ENCODE data around the gene SIL1. TPM values are rescaled to one million over a fixed set of nuclear protein-coding genes. Genes with fewer than 3 reads are reported as not detected.

Gene SIL1
- total RNA-seq, 1 experiment from 2014 or later, result 10.7 TPM

DNA sequence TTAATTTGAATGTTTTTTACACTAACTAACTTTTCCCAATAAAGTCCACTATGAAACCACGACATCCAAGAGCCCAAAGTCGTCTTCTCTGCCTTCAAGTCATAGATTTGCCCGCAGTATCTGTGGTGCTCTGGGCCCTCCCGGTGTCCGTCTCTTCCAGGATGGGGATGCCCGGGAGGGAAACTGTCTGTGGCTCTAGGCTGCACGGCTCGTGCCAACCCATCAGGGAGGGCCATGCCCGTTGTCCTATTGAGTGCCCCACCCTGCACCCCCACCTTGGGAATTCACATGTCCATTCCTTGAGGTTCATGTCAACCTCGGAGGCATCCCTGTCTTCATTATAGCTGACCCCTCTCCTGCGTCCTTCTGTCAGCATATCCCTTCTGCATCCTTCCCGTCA, 263.2 kb downstream of the SIL1 start:
- no peak for TF ChIP-seq TP53 (CRISPR knock-in tag; IDR thresholded peaks at IDR 0.05)
- TF ChIP-seq EMX1 (CRISPR knock-in tag; IDR thresholded peaks at IDR 0.05), result no peak
- no peak for TF ChIP-seq ELF4 (CRISPR knock-in tag; IDR thresholded peaks at IDR 0.05; ENCODE audit: low read depth)
- TF ChIP-seq, protein P1, sequence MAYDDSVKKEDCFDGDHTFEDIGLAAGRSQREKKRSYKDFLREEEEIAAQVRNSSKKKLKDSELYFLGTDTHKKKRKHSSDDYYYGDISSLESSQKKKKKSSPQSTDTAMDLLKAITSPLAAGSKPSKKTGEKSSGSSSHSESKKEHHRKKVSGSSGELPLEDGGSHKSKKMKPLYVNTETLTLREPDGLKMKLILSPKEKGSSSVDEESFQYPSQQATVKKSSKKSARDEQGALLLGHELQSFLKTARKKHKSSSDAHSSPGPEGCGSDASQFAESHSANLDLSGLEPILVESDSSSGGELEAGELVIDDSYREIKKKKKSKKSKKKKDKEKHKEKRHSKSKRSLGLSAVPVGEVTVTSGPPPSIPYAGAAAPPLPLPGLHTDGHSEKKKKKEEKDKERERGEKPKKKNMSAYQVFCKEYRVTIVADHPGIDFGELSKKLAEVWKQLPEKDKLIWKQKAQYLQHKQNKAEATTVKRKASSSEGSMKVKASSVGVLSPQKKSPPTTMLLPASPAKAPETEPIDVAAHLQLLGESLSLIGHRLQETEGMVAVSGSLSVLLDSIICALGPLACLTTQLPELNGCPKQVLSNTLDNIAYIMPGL (CRISPR knock-in tag; IDR thresholded peaks at IDR 0.05), result no peak
- no peak for TF ChIP-seq RELA (CRISPR knock-in tag; IDR thresholded peaks at IDR 0.05; ENCODE audit: borderline replicate concordance)
- TF ChIP-seq, protein P2, sequence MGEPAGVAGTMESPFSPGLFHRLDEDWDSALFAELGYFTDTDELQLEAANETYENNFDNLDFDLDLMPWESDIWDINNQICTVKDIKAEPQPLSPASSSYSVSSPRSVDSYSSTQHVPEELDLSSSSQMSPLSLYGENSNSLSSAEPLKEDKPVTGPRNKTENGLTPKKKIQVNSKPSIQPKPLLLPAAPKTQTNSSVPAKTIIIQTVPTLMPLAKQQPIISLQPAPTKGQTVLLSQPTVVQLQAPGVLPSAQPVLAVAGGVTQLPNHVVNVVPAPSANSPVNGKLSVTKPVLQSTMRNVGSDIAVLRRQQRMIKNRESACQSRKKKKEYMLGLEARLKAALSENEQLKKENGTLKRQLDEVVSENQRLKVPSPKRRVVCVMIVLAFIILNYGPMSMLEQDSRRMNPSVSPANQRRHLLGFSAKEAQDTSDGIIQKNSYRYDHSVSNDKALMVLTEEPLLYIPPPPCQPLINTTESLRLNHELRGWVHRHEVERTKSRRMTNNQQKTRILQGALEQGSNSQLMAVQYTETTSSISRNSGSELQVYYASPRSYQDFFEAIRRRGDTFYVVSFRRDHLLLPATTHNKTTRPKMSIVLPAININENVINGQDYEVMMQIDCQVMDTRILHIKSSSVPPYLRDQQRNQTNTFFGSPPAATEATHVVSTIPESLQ (CRISPR knock-in tag; IDR thresholded peaks at IDR 0.05), result no peak
- no peak for TF ChIP-seq SMAD4 (CRISPR knock-in tag; IDR thresholded peaks at IDR 0.05)
- TF ChIP-seq NR2C2 (CRISPR knock-in tag; IDR thresholded peaks at IDR 0.05), result no peak
- Mint-ChIP-seq H3K27me3 (ENCODE audit: low read depth) (no peaks in the 10 kb centered on the region), H3K36me3 (peaks cover 46% of the 10 kb centered on the region), H3K27ac (no peak overlapping the region), H3K9me3 (no peaks in the 10 kb centered on the region), H3K4me3 (no peak overlapping the region), H3K4me1 (peaks cover 46% of the 10 kb centered on the region)
- POLR2A ChIA-PET, result no interaction called here
- CTCF ChIA-PET, result no interaction called here
- DNase-seq (ENCODE audit: low spot score), result no peak
- no peak for ATAC-seq

DNA sequence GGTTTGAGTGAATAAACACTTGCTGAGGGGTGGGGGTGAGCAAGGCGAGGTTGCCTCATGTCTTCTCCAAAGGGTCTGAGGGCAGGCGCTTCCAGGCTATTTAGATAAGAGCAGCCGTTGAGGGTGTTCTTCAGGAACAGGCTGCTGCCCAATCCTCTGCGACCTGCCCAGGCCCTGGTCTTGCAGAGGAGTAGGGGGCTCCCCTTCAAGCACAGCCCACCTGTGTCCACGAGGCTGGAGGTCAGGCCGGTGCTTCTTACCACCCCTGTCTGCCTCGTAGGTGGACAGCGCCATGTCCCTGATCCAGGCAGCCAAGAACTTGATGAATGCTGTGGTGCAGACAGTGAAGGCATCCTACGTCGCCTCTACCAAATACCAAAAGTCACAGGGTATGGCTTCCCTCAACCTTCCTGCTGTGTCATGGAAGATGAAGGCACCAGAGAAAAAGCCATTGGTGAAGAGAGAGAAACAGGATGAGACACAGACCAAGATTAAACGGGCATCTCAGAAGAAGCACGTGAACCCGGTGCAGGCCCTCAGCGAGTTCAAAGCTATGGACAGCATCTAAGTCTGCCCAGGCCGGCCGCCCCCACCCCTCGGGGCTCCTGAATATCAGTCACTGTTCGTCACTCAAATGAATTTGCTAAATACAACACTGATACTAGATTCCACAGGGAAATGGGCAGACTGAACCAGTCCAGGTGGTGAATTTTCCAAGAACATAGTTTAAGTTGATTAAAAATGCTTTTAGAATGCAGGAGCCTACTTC, 264.5 kb downstream of the SIL1 start:
- ATAC-seq (no peak), DNase-seq (ENCODE audit: low spot score) (no peak)
- TF ChIP-seq, protein P3, sequence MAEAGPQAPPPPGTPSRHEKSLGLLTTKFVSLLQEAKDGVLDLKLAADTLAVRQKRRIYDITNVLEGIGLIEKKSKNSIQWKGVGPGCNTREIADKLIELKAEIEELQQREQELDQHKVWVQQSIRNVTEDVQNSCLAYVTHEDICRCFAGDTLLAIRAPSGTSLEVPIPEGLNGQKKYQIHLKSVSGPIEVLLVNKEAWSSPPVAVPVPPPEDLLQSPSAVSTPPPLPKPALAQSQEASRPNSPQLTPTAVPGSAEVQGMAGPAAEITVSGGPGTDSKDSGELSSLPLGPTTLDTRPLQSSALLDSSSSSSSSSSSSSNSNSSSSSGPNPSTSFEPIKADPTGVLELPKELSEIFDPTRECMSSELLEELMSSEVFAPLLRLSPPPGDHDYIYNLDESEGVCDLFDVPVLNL (CRISPR knock-in tag; IDR thresholded peaks at IDR 0.05; ENCODE audit: borderline replicate concordance, low read depth), result no peak
- no peak for TF ChIP-seq CBFB (CRISPR knock-in tag; IDR thresholded peaks at IDR 0.05; ENCODE audit: low read depth)
- TF ChIP-seq FOXJ3 (CRISPR knock-in tag; IDR thresholded peaks at IDR 0.05; ENCODE audit: borderline replicate concordance), result no peak
- TF ChIP-seq, protein P4, sequence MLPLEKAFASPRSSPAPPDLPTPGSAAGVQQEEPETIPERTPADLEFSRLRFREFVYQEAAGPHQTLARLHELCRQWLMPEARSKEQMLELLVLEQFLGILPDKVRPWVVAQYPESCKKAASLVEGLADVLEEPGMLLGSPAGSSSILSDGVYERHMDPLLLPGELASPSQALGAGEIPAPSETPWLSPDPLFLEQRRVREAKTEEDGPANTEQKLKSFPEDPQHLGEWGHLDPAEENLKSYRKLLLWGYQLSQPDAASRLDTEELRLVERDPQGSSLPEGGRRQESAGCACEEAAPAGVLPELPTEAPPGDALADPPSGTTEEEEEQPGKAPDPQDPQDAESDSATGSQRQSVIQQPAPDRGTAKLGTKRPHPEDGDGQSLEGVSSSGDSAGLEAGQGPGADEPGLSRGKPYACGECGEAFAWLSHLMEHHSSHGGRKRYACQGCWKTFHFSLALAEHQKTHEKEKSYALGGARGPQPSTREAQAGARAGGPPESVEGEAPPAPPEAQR (CRISPR knock-in tag; IDR thresholded peaks at IDR 0.05), result no peak
- TF ChIP-seq, protein P5, sequence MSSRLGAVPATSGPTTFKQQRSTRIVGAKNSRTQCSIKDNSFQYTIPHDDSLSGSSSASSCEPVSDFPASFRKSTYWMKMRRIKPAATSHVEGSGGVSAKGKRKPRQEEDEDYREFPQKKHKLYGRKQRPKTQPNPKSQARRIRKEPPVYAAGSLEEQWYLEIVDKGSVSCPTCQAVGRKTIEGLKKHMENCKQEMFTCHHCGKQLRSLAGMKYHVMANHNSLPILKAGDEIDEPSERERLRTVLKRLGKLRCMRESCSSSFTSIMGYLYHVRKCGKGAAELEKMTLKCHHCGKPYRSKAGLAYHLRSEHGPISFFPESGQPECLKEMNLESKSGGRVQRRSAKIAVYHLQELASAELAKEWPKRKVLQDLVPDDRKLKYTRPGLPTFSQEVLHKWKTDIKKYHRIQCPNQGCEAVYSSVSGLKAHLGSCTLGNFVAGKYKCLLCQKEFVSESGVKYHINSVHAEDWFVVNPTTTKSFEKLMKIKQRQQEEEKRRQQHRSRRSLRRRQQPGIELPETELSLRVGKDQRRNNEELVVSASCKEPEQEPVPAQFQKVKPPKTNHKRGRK (CRISPR knock-in tag; IDR thresholded peaks at IDR 0.05; ENCODE audit: borderline replicate concordance), result no peak
- no peak for TF ChIP-seq TEAD4 (CRISPR knock-in tag; IDR thresholded peaks at IDR 0.05)
- TF ChIP-seq, protein P6, sequence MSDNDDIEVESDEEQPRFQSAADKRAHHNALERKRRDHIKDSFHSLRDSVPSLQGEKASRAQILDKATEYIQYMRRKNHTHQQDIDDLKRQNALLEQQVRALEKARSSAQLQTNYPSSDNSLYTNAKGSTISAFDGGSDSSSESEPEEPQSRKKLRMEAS (CRISPR knock-in tag; IDR thresholded peaks at IDR 0.05), result no peak
- no peak for TF ChIP-seq SMAD4 (CRISPR knock-in tag; IDR thresholded peaks at IDR 0.05)
- TF ChIP-seq, protein P7, sequence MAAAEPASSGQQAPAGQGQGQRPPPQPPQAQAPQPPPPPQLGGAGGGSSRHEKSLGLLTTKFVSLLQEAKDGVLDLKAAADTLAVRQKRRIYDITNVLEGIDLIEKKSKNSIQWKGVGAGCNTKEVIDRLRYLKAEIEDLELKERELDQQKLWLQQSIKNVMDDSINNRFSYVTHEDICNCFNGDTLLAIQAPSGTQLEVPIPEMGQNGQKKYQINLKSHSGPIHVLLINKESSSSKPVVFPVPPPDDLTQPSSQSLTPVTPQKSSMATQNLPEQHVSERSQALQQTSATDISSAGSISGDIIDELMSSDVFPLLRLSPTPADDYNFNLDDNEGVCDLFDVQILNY (CRISPR knock-in tag; IDR thresholded peaks at IDR 0.05), result no peak
- H3K9me3 Mint-ChIP-seq, result no peaks in the 10 kb centered on the region
- no peaks in the 10 kb centered on the region for H3K27me3 Mint-ChIP-seq (ENCODE audit: low read depth)
- H3K4me1 Mint-ChIP-seq, result peaks cover 41% of the 10 kb centered on the region
- ChIA-PET POLR2A (no interaction called here), CTCF (interaction anchor here (1.0 to 3.0 kb wide), 2 partner anchors 18 to 108 kb away, joined by 4 to 16 read pairs; no protein-coding TSS in a partner anchor)
- peak overlapping the region; percentile 47 for H3K27ac Mint-ChIP-seq
- H3K4me3 Mint-ChIP-seq, result no peak overlapping the region
- peaks cover 52% of the 10 kb centered on the region for H3K36me3 Mint-ChIP-seq

Data from WTC11 (cell line).